HG02610 (cell line): ENCODE data around the gene CALHM1.

Experiments
- ATAC-seq: cut with Tn5 transposase; IDR thresholded peaks from one replicate; pipeline ENCODE4 v1.9.1; 2021; ENCODE audit warnings: mild to moderate bottlenecking, moderate library complexity; ENCODE audit not compliant: unreplicated experiment

The CALHM1 gene

DNA sequence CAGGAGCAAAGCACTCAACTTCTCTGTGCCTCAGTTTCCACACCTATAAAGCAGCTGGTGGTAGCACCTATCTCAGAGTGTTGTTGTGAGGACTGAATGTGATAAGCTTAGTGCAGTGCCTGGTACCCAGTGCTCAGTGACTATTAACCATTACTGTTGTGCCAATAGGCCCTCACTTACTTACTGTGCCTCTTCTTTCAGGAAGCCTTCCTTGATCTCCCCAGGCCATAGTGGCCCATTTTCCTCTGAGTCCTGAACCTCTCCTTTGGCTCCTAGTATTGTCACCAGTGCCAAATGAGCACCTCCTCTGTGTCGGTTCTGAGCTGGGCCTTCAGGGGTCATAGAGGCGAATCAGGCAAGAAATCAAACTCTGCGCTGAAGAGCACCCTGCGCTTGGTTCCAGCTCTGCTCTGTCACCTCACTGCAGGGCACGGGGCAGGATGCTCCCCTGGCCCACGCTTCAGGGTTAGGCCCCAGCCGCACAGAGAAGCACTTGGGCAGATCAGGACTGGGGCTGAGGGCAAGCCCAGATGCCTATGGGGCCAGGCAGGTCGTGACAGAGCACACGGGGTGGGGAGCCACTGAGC is 2.5 kb downstream of the CALHM1 start:
- ATAC-seq = no peak

DNA sequence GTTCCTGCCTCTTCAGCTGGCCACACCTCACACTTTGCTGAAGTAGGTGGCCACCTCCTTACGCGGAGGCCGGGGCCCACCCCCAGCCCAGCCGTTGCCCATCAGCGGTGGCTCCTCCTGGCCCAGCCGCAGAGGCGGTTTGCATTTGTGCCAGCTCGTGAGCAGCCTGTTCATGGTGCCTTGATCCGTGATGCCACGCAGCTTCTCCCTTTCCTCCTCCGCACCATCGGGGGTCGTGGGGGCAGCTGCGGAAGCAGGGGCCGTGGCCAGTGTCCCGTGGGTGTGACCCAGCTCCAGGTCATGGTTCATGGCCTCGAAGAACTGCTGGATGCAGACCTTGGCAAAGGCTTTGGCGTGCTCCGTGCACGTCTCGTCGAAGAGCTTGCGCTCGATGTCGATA is 3.5 kb downstream of the CALHM1 start:
- ATAC-seq = no peak

DNA sequence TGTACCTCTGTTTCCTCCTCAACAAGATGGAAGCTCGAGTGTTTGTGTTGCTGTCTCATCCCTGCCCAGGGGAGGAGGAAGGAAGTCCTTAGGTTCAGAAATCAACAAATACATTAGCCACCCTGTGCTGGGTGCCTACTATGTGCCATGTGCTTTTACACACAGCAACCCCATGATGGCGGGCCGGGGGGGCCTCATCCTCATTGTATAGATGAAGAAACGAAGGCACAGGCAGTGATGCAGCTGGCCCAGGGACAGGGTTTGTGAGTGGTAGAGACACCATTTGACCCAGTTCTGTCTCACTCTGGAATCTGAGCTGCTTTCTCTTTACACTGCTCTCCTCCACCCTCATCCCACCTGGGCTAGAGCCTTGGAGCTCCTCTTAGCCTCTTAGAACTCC is 4.7 kb downstream of the CALHM1 start:
- ATAC-seq = no peak

- peak; percentile 4 for ATAC-seq
Observed at GRCh38 chr10:103452506-103453230, 6.0 kb downstream of the CALHM1 start.

DNA sequence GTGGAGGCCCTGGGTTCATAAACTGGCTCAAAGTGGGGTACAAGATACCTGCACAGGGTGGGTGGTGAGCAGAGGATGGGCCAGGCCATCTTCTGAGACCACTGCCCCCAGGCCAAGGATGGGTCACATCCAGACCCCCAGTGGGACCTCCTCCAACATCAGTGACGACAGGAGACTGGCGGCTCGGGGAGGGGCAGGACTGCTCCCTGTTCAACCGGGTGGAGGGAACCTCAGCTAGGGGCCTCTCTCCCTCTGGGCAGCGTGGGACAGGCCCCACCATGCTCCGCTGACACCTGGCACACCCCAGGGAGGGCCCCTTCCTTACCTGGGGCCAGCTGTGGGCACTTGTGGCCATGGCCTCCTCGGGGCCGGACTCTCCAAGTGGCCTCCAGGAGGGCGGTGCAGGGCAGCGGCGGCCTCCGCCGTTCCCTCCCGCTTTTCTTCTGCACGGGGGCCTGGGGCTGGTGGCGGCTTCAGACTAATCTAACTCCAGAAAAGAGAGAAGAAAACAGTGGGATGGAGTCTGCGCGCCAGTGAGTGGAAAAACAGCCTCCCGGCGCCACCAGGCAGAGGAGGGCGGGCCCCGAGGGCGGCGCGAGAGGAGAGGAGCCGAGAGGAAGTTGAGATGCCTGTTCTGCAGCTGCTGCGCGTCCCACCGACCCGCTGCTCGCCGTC is 6.7 kb downstream of the CALHM1 start, which contains the start of gene CALHM2:
TSS of gene CALHM2 (minus strand) at position 540 of the 675 bp plus-strand sequence. CDS start 2,429 bp downstream, outside the sequence.
- peak; percentile 68 for ATAC-seq

DNA sequence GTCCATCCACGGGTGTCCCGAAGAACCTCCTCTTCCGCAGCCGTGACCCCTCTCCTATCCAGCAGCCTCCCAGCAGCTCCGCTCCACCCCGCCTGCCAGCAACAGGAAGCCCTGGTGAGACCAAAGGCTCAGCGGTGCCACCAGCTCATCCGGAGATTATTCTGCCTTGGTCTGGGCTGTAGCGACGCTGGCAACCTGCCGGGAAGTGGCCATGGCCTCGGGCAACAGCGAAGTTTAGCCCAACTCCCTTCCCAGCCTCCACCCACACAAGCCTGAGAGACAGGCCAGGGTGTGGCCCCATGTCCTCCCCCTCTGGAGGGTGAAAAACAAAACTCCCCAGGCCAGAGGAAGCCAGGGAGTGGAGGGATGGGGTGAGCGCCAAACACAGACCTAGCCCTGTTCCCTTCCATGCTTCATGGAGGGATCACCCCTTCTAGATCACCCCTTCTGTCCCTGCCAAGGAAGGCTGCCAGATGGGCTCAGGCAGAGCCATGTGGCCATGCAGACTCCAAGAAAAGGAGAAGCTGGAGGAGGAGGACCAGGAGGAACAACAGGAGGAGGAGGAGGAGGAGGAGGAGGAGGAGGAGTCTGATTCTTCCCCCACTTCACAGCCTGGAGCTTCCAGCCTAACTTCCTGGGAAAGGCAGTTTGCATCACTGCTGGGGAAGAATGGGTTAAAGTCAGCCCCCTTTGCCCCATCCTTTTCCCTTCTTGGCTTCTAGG is 7.4 kb downstream of the CALHM1 start:
- no peak for ATAC-seq

GRCh38 chr10:103450201-103450695 is 8.5 kb downstream of the CALHM1 start:
- ATAC-seq = no peak

DNA sequence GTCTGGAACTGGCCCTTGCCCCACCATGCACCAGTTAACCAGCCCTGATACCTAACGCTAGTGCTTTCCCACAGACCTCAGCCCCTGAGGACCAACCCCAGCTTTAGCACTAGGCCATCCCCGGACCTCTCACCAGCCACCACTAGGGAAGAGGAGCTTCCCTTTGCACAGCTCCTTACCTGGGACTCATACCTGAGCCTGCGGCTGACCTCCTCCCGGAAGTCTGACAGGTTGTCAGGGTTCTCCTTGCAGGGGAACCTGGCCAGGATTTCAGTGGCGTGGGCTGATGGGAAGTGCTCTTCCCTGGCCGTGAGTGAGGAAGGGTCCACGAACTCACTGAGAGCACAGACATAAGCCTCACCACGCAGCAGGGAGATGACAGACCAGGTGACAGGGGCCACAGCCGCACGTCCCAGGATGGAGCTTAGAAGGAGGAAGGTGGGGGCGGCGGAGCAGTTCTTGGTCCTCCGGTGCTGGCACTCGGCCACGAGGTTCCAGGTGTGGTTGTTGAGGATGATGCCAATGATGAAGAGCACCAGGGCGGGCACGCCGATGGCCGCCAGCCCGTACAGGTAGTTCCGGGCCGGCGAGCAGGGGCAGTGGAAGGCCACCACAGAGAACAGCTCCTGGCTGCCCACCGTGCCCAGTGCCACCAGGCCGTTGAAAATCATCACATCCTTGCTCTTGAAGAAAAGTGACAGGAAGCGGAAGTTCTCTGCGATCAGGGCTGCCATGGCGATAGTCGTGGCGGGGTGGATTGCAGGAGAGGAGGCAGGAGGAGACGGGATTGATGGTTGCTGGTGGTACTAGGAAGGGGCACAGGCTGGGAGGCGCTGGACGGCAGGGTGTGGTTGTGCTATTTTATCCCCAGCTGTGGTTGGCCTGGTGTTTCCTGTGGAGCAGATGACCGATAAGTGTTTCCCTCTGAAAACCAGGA is 9.2 kb downstream of the CALHM1 start:
- no peak for ATAC-seq

- ATAC-seq = no peak
Observed at GRCh38 chr10:103448746-103449145, 10.0 kb downstream of the CALHM1 start.

GRCh38 chr10:103447187-103447586 is 11.5 kb downstream of the CALHM1 start:
- ATAC-seq = no peak

GRCh38 chr10:103445767-103446567 is 12.7 kb downstream of the CALHM1 start:
- ATAC-seq = no peak

DNA sequence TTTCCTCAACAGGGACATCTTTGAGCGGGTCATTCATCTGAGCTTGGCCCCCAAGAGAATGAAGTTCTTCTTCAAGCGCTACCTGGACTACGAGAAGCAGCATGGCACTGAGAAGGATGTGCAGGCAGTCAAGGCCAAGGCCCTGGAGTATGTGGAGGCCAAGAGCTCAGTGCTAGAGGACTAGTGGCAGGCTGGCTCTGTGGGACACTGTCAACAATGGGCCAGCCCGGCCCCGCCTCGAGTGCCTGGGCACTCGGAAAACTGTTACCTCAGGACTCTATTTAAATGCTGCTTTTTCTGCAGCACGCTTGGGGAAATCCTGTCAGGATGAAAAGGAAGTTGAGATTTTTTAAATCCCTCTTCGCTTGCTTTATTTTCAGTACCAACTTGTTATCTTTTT is 13.3 kb downstream of the CALHM1 start:
- no peak for ATAC-seq

- no peak for ATAC-seq
Observed at GRCh38 chr10:103444478-103444877, 14.2 kb downstream of the CALHM1 start.

GRCh38 chr10:103443475-103444185 is 15.1 kb downstream of the CALHM1 start:
- no peak for ATAC-seq

GRCh38 chr10:103442031-103442461 is 16.7 kb downstream of the CALHM1 start:
- no peak for ATAC-seq

DNA sequence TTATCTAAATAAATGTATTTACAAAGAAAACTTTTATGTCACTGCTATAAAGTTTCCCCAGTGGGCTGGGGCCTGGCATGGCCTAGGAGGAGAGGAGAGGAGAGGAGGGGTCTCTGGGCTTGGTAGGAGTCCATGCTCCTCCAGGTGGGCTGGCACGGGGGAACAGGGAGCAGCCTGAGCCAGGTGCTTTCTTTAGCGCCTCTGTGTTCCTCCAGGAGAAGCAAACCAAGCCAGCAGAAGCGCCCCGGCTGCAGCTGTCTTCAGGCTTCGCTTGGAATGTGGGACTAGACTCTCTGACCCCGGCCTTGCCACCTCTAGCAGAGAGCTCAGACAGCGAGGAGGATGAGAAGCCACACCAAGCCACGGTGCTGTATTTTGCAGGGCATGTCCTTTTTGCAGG is 17.1 kb downstream of the CALHM1 start:
- ATAC-seq = no peak

DNA sequence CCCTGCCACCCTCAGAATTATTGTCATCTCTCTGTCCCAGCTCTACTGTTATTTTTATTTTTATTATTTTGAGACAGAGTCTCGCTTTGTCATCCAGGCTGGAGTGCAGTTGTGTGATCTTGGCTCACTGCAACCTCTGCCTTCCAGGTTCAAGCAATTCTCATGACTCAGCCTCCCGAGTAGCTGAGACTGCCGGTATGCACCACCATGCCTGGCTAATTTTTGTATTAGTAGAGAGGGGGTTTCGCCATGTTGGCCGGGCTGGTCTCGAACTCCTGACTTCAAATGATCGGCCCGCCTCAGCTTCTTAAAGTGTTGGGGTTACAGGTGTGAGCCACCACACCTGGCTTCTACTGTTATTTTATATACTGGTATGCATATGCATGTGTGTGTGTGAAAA is 17.5 kb downstream of the CALHM1 start:
- ATAC-seq = no peak

- ATAC-seq = no peak
Observed at GRCh38 chr10:103440416-103440815, 18.3 kb downstream of the CALHM1 start.

DNA sequence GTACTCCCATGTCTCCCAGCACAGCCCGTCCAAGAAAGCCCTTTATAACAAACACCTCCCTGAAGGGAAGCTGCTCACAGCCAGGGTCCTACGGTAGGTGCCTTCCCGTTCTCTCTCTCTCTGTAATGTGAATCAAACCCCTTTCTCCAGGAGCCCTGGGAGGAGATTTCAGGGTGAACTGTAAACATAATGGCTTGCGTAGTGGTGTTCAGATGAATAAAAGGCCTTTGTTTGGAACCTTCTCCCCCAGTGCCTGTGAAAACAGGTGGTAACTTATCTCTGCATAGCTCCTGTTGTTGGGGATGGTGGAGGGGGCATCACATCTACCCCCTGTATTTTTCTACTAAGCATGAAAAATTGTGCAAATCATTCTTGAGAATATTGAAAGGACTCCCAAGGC is 18.9 kb downstream of the CALHM1 start:
- no peak for ATAC-seq
